PC-9 (cell line): ENCODE results near the gene FMR1. TPM values are rescaled to one million over a fixed set of nuclear protein-coding genes. Genes with fewer than 3 reads are reported as not detected.

ENCODE experiments used
- BruUV-seq: library from RNA; stranded (reverse); fragments of 400-500 nt; replicated peaks from 2 replicates; lab custom pipeline; 2021; lab: Mats Ljungman, UMichigan
- CTCF ChIA-PET: fragments of 300-600 bp; sonication (Branson Sonifier 250); formaldehyde crosslinking; loops from one replicate; lab custom pipeline; 2022; ENCODE audit warnings: antibody characterized with exemption; lab: Charles Lee
- POLR2A ChIA-PET: fragments of 300-600 bp; sonication (Branson Sonifier 250); formaldehyde crosslinking; loops from one replicate; lab custom pipeline; 2022; ENCODE audit warnings: antibody characterized with exemption; ENCODE audit not compliant: unreplicated experiment; lab: Charles Lee
- DNase-seq, 2 experiments: peaks; one replicate each; pipeline versions ENCODE4 v3.0.0 to v3.0.0-alpha.2; 2015 to 2022; ENCODE audit warnings: mixed read lengths in 1 of 2
- H2AFZ ChIP-seq: fragments of 200-600 bp; sonication (generic); 2 replicates; pipeline ENCODE4 v1.8.1; 2017; ENCODE audit warnings: antibody characterized with exemption
- H3F3A ChIP-seq: fragments of 200-600 bp; sonication (generic); 2 replicates; pipeline ENCODE4 v1.8.1; 2017; ENCODE audit warnings: antibody characterized with exemption, mild to moderate bottlenecking, low read depth; ENCODE audit not compliant: insufficient read depth
- H3K27ac ChIP-seq: fragments of 200-600 bp; sonication (generic); 2 replicates; pipeline ENCODE4 v1.6.1; 2016; ENCODE audit warnings: mixed run types
- H3K27me3 ChIP-seq: fragments of 200-600 bp; sonication (generic); 2 replicates; pipeline ENCODE4 v1.6.1; 2016; ENCODE audit warnings: low read depth, mixed run types; ENCODE audit not compliant: insufficient read depth
- H3K36me3 ChIP-seq: fragments of 200-600 bp; sonication (generic); 2 replicates; pipeline ENCODE4 v1.6.1; 2016; ENCODE audit warnings: low read depth, mixed run types
- H3K4me1 ChIP-seq: fragments of 200-600 bp; sonication (generic); replicated peaks from 2 replicates; pipeline ENCODE4 v1.6.1; 2016; ENCODE audit warnings: mixed run types; ENCODE audit not compliant: insufficient read depth
- H3K4me2 ChIP-seq: fragments of 200-600 bp; sonication (generic); 2 replicates; pipeline ENCODE4 v1.6.1; 2017; ENCODE audit warnings: mixed run types
- H3K4me3 ChIP-seq: fragments of 200-600 bp; sonication (generic); 2 replicates; pipeline ENCODE4 v1.6.1; 2016; ENCODE audit warnings: mixed run types
- H3K79me2 ChIP-seq: fragments of 200-600 bp; sonication (generic); 2 replicates; pipeline ENCODE4 v1.6.1; 2017; ENCODE audit warnings: low read depth, mixed run types
- H3K9me2 ChIP-seq: fragments of 200-600 bp; sonication (generic); 2 replicates; pipeline ENCODE4 v1.8.1; 2017; ENCODE audit warnings: mild to moderate bottlenecking; ENCODE audit not compliant: insufficient read depth
- H3K9me3 ChIP-seq: fragments of 200-600 bp; sonication (generic); 2 replicates; pipeline ENCODE4 v1.8.1; 2016; ENCODE audit warnings: low read depth; ENCODE audit not compliant: insufficient read depth
- H4K20me1 ChIP-seq: fragments of 200-600 bp; sonication (generic); 2 replicates; pipeline ENCODE4 v1.8.1; 2017; ENCODE audit not compliant: insufficient read depth
- CTCF ChIP-seq: fragments of 200-600 bp; sonication (generic); conservative IDR thresholded peaks from 2 replicates; pipeline ENCODE4 v1.6.1; 2017; ENCODE audit warnings: mixed run types, antibody characterized with exemption, mild to moderate bottlenecking, moderate library complexity
- EZH2 ChIP-seq: fragments of 200-600 bp; sonication (generic); IDR thresholded peaks from 2 replicates; pipeline ENCODE4 v1.8.0; 2017; ENCODE audit warnings: antibody characterized with exemption, low read depth
- intact Hi-C: fragments of 100-400 bp; cut with micrococcal nuclease; formaldehyde crosslinking; loops from one replicate; pipeline ENCODE4 v1.10.0; 2022; ENCODE audit not compliant: unreplicated experiment
- total RNA-seq: library from RNA; stranded (reverse); gene quantifications from 2 replicates; pipeline ENCODE4 v1.2.3, GENCODE V29; 2021

The FMR1 gene
- total RNA-seq, 1 experiment from 2014 or later: 99.9 TPM

GRCh38 chrX:147935156-147935758 lies 23.5 kb downstream of the FMR1 start:
- Histone ChIP-seq H2AFZ (no peak overlapping the region), H3K4me2 (no peak overlapping the region), H3K36me3 (peaks cover 47% of the 10 kb centered on the region), H3K9me2 (no peaks in the 10 kb centered on the region), H4K20me1 (no peaks in the 10 kb centered on the region), H3K27me3 (no peaks in the 10 kb centered on the region), H3F3A (no peaks in the 10 kb centered on the region), H3K9me3 (no peaks in the 10 kb centered on the region), H3K4me3 (no peak overlapping the region), H3K79me2 (no peaks in the 10 kb centered on the region), H3K4me1 (no peaks in the 10 kb centered on the region), H3K27ac (no peak overlapping the region)
- TF ChIP-seq CTCF: no peak
- no peak for TF ChIP-seq EZH2
- DNase-seq: no peak
- no TSS peak for BruUV-seq
- intact Hi-C loops: no loop called here
- POLR2A ChIA-PET: no interaction called here
- CTCF ChIA-PET: no interaction called here

GRCh38 chrX:147945286-147945685 lies 33.6 kb downstream of the FMR1 start:
- H3K9me3 ChIP-seq: no peaks in the 10 kb centered on the region
- no peaks in the 10 kb centered on the region for H3F3A ChIP-seq
- DNase-seq: no peak
- H3K79me2 ChIP-seq: no peaks in the 10 kb centered on the region
- peaks cover 6% of the 10 kb centered on the region; the same call in 1 of the 2 replicates for H4K20me1 ChIP-seq
- H3K27me3 ChIP-seq: no peaks in the 10 kb centered on the region
- ChIA-PET CTCF (no interaction called here), POLR2A (no interaction called here)
- no peak overlapping the region for H2AFZ ChIP-seq
- H3K9me2 ChIP-seq: no peaks in the 10 kb centered on the region
- TF ChIP-seq CTCF (no peak), EZH2 (no peak)
- H3K36me3 ChIP-seq: peaks cover 31% of the 10 kb centered on the region
- BruUV-seq: no TSS peak
- no peak overlapping the region for H3K4me2 ChIP-seq
- no peak overlapping the region for H3K27ac ChIP-seq
- H3K4me3 ChIP-seq: no peak overlapping the region
- intact Hi-C loops: no loop called here
- no peaks in the 10 kb centered on the region for H3K4me1 ChIP-seq

GRCh38 chrX:147948531-147948930 lies 36.8 kb downstream of the FMR1 start:
- H3K9me2 ChIP-seq: no peaks in the 10 kb centered on the region
- no peak overlapping the region for H3K27ac ChIP-seq
- ChIA-PET POLR2A (no interaction called here), CTCF (no interaction called here)
- no peak overlapping the region for H3K4me2 ChIP-seq
- no peaks in the 10 kb centered on the region for H3K9me3 ChIP-seq
- no peaks in the 10 kb centered on the region for H3F3A ChIP-seq
- H3K36me3 ChIP-seq: peaks cover 21% of the 10 kb centered on the region
- no peaks in the 10 kb centered on the region for H3K79me2 ChIP-seq
- H3K4me1 ChIP-seq: no peaks in the 10 kb centered on the region
- intact Hi-C loops: loop anchor here (2.0 kb wide), 1 partner anchor 30 kb away; no protein-coding TSS in a partner anchor
- no peak for DNase-seq
- H3K4me3 ChIP-seq: no peak overlapping the region
- H4K20me1 ChIP-seq: no peaks in the 10 kb centered on the region
- no TSS peak for BruUV-seq
- H2AFZ ChIP-seq: no peak overlapping the region
- no peaks in the 10 kb centered on the region for H3K27me3 ChIP-seq
- TF ChIP-seq EZH2: no peak
- TF ChIP-seq CTCF: no peak
